GM12801 (cell line): Measurements from ENCODE around the gene LEO1.

Source experiments
- CTCF ChIP-seq: IDR thresholded peaks from one replicate; pipeline ENCODE4 v1.5.1; 2011; ENCODE audit warnings: control low read depth; ENCODE audit not compliant: insufficient read length; ENCODE audit errors: extremely low read depth

The LEO1 gene

GRCh38 chr15:52016316-52016715 is 44.7 kb upstream of the LEO1 start:
- TF ChIP-seq CTCF: no peak

DNA sequence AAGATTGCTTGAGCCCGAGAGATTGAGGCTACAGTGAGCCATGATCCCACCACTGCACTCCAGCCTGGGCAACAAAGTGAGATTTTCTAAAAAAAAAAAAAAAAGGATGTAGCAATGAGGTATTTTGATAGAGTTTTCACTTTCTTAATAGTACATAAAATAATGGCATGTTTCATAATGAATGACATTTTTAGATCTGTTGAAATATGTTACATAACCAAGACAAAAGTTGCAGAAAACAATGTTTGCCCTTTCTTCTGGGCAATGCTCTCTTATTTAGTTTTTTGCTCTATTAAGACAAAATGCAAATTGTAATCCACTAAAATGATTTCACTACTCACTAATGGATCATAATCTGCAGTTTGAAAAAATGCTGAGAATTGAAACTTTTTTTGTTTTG is 43.0 kb upstream of the LEO1 start:
- no peak for TF ChIP-seq CTCF

DNA sequence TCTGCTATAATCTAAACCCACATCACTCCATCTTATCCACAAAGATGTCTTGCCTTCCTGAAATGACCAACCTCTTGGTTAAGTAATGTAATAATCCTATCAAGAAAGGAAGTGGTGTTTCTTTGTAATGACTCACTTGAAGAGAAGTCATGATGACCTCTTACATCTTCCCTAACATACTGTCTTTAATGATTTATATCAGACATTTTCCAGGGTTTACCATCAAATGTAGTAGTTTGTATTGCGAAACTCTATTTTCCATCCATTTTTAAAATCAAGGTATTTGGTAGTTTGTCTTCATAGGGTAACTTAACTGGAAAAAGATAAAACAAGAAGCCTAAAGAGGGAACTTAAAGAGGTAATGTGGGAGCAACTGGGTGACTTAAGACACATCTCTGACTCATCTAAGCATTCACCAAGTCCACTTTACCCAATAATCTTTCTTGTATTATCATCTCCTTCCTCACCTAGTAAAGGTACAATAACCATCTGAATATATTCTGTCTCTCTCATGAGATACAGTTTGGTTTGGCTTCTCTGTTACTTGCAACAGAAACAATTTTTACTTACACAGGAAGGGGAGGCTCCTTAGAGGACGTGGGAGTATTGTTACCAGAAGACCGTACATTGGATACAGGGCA is 41.7 kb upstream of the LEO1 start:
- no peak for TF ChIP-seq CTCF

DNA sequence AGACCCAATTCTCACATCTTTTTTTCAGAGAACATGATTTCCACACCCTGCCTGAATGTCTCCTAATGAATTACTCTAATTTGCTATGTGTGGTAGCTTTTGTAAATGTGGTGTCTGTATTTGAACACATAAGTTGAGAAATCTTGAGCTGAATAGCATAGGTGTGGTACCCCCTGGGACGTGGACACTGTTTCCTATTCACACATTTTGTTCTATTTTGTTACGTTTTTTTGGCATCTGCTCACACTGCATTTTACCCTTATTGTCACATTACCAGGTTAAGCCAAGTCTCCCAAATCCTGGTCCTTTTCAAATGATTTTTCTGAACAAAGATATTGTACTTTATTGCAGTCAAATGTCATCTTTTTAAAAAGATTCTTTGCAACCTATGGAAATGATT is 40.6 kb upstream of the LEO1 start:
- no peak for TF ChIP-seq CTCF

DNA sequence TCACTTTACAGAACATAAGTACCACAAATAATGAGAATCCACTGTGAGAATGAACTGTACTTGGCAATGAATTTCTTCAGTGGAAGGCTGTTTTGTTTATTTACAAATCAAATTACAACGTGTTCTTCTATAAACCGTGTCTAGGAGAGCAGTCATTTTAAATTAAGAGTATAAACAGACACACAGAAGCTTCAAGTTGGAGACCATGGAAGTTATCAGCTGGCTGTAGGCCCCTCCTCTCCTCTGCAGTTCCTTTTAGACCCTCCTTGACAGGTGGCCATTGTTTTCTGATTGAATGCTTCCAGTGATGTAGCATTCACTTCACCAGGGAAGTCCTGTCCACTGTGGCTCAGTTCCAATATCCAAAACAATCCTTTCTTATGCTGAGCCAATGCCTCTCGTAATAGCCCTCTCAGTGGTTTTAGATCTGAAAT is 40.1 kb upstream of the LEO1 start:
- no peak for TF ChIP-seq CTCF

- TF ChIP-seq CTCF: no peak
These were observed 39.3 kb upstream of the LEO1 start for GRCh38 chr15:52010633-52011595.

DNA sequence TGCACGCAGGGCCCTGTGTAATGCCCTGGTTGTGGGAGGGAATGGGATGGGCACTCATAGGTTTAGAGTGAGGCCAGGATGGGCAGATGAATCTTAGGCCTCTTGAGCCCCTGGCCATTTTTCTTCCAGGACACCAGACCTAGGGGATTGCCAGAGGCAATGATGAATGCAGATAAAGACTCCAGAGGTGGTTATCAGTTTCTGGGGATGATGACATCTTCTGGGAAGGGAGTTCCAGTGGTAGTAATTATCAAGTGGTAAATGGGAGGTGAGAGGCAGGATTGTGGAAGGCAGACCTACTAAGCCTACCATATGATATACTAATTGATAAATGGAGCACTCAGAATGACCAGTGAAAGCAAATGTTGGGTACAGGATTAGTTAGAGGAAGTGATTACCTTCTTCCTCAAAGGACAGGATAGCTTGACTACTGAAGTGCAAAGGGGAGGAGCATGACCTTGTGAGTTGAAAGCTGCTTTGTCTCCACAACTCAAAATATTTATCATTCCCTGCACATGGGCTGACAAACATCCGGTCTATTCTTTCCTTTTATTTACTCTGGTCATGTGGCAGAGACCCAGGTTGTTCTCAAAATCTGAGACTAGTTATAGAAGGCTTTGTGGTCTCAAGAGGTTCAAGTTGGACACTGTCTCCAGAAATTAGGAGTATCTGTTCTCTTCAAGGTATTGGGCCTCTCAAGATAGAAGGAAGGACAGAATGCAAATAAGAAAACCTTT is 37.3 kb upstream of the LEO1 start:
- no peak for TF ChIP-seq CTCF
